B cell (primary cell): Measurements from ENCODE around the gene THRAP3.

Experiments used
- CTCF ChIP-seq: fragments of 200-600 bp; IDR thresholded peaks from one replicate; pipeline ENCODE4 v1.8.0; 2022; ENCODE audit warnings: antibody characterized with exemption, mild to moderate bottlenecking
- EZH2 ChIP-seq: IDR thresholded peaks from 2 replicates; pipeline ENCODE4 v1.6.1; 2012; ENCODE audit warnings: borderline replicate concordance, low read depth, mild to moderate bottlenecking, moderate library complexity, low read length; ENCODE audit not compliant: insufficient read depth, poor library complexity, severe bottlenecking

- TF ChIP-seq EZH2 (no peak), CTCF (no peak)
Observed at GRCh38 chr1:36286802-36287201, 62.6 kb downstream of the THRAP3 start.
